K562 (cell line): Measurements from ENCODE around the gene ZNRF3. TPM values are rescaled to one million over a fixed set of nuclear protein-coding genes. Genes with fewer than 3 reads are reported as not detected.

ENCODE experiments used
- JUN ChIP-seq, 2 experiments: sonication (generic) in 1 of 2; formaldehyde crosslinking in 1 of 2; IDR thresholded peaks; 2 replicates each; pipeline versions ENCODE4 v1.6.1 to v1.8.0; 2012 to 2022; ENCODE audit warnings: borderline replicate concordance in 2 of 2, mild to moderate bottlenecking in 2 of 2, improper control_type of control experiment in 1 of 2, low read depth in 1 of 2, low read length in 1 of 2, missing genetic modification reagents in 1 of 2
- RERE ChIP-seq: sonication (generic); formaldehyde crosslinking; IDR thresholded peaks from 2 replicates; pipeline ENCODE4 v1.8.0; 2023; ENCODE audit warnings: missing genetic modification reagents, mild to moderate bottlenecking, borderline replicate concordance
- THAP7 ChIP-seq: fragments of 250-450 bp; sonication (Bioruptor Pico); IDR thresholded peaks from 2 replicates; pipeline ENCODE4 v1.5.0; 2021
- XRCC4 ChIP-seq: IDR thresholded peaks from one replicate; pipeline ENCODE4 v1.6.1; 2011; ENCODE audit not compliant: insufficient read depth, insufficient read length; ENCODE audit errors: extremely low read depth
- ZFP36 ChIP-seq: fragments of 150-350 bp; IDR thresholded peaks from 2 replicates; pipeline ENCODE4 v1.6.1; 2018; ENCODE audit warnings: low read length, low read depth; ENCODE audit not compliant: partially characterized antibody
- ZNF212 ChIP-seq: fragments of 450-650 bp; formaldehyde crosslinking; IDR thresholded peaks from 2 replicates; pipeline ENCODE4 v1.4.0; 2020; ENCODE audit warnings: mild to moderate bottlenecking
- polyA plus RNA-seq, 8 experiments: library from polyadenylated mRNA; depleted of rRNA in 4 of 8; stranded (reverse) in 5 of 8; unstranded in 3 of 8; fragments of >200 nt; fragmentation: Nextera tagmentation in 2 of 8; fragmentation: Illumina TruSeq in 1 of 8; extraction: Ambion mirVana in 2 of 8; extraction: Trizol in 1 of 8; gene quantifications; 2 replicates each; pipeline versions ENCODE4 v1.2.1 to v1.2.3, GENCODE V29; 2011 to 2014; ENCODE audit warnings: inconsistent platforms in 1 of 8, missing spikeins in 1 of 8
- total RNA-seq, 7 experiments: library from RNA; depleted of rRNA in 6 of 7; stranded (reverse); fragments of >200 nt in 6 of 7; fragmentation: Illumina TruSeq in 2 of 7; extraction: Trizol in 2 of 7; gene quantifications; 2 replicates each; pipeline versions ENCODE4 v1.2.1 to v1.2.3, GENCODE V29; 2011 to 2021; ENCODE audit warnings: low replicate concordance in 1 of 7

ZNRF3 gene
- total and polyA plus RNA-seq, 9 of the 15 experiments (the other 6 are each of a cell fraction or from before 2014, with no cell fraction given) = 0.41 to 5.9 (median 1.7) TPM

GRCh38 chr22:28906312-28906711, 22.9 kb downstream of the ZNRF3 start (continued):
- TF ChIP-seq RERE (CRISPR knock-in tag) (no peak), JUN (IDR thresholded peaks at IDR 0.05; ENCODE audit: borderline replicate concordance, low read depth, low read length) (no peak), JUN (CRISPR knock-in tag; IDR thresholded peaks at IDR 0.05; ENCODE audit: borderline replicate concordance) (no peak), ZNF212 (CRISPR knock-in tag) (no peak), THAP7 (no peak), ZFP36 (no peak), XRCC4 (no peak)
- TF ChIP-seq, all 486 proteins: peak for 0
